WTC11 (cell line): ENCODE measurements around the gene FYN.

Experiments
- CREM ChIP-seq: sonication (generic); formaldehyde crosslinking; IDR thresholded peaks from 2 replicates; pipeline ENCODE4 v1.8.1; 2022; ENCODE audit warnings: mild to moderate bottlenecking, missing genetic modification reagents, moderate library complexity
- CTCF ChIP-seq: fragments of 200-600 bp; IDR thresholded peaks from 2 replicates; pipeline ENCODE4 v1.8.0; 2022; ENCODE audit warnings: antibody characterized with exemption
- FOXK1 ChIP-seq: sonication (generic); formaldehyde crosslinking; IDR thresholded peaks from 2 replicates; pipeline ENCODE4 v1.8.0; 2022; ENCODE audit warnings: mild to moderate bottlenecking, moderate library complexity, missing genetic modification reagents
- NFYB ChIP-seq: sonication (generic); formaldehyde crosslinking; conservative IDR thresholded peaks from 2 replicates; pipeline ENCODE4 v1.8.0; 2022; ENCODE audit warnings: low read depth, missing genetic modification reagents
- USF2 ChIP-seq: sonication (generic); formaldehyde crosslinking; IDR thresholded peaks from 2 replicates; pipeline ENCODE4 v1.8.1; 2023; ENCODE audit warnings: mild to moderate bottlenecking, missing genetic modification reagents, moderate library complexity
- ZNF121 ChIP-seq: sonication (generic); formaldehyde crosslinking; IDR thresholded peaks from 2 replicates; pipeline ENCODE4 v1.8.0; 2023; ENCODE audit warnings: missing genetic modification reagents
- ZNF671 ChIP-seq: fragments of 250-450 bp; sonication (Bioruptor Pico); IDR thresholded peaks from 2 replicates; pipeline ENCODE4 v1.8.0; 2021; ENCODE audit warnings: mild to moderate bottlenecking

DNA sequence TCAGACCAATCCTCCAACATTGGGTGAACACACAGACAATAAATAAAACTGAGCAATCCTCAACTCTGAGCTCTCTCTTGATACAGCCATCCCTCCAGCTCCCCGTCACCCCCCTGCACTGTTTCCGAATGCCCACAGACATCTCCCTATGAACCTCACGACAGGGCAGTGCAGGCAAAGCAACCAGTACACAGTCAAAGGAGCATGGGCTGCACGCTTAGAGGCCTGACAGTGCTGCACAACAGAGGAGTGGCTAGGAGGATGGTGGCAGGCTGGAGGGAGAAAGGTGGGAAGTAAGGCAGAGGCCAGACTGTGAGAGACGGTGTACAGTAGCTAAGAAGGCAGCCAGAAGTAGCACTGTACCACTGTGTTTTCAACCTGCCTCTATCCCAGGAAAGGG, 24.0 kb downstream of the FYN start:
- TF ChIP-seq CTCF (no peak), NFYB (CRISPR knock-in tag) (no peak), ZNF671 (CRISPR knock-in tag) (no peak), CREM (no peak), USF2 (CRISPR knock-in tag) (no peak), ZNF121 (CRISPR knock-in tag) (no peak), FOXK1 (CRISPR knock-in tag) (no peak)
